GM18519 (cell line): ENCODE data around the gene PLPP1.

ENCODE experiments used
- ATAC-seq: cut with Tn5 transposase; IDR thresholded peaks from one replicate; pipeline ENCODE4 v1.9.1; 2021; ENCODE audit warnings: mild to moderate bottlenecking, moderate library complexity; ENCODE audit not compliant: unreplicated experiment, low FRiP score

Gene PLPP1

GRCh38 chr5:55454282-55454681 is 80.5 kb downstream of the PLPP1 start:
- no peak for ATAC-seq

GRCh38 chr5:55453211-55453610 is 81.6 kb downstream of the PLPP1 start:
- ATAC-seq = no peak

- no peak for ATAC-seq
These were observed 82.8 kb downstream of the PLPP1 start for GRCh38 chr5:55451976-55452375.

GRCh38 chr5:55450050-55450765 is 84.6 kb downstream of the PLPP1 start:
- ATAC-seq = no peak

GRCh38 chr5:55446640-55447351 is 88.0 kb downstream of the PLPP1 start:
- ATAC-seq = no peak

GRCh38 chr5:55445791-55446190 is 89.0 kb downstream of the PLPP1 start:
- ATAC-seq = no peak

GRCh38 chr5:55441954-55442353 is 92.8 kb downstream of the PLPP1 start:
- ATAC-seq = no peak

- ATAC-seq = no peak
These were observed 93.5 kb downstream of the PLPP1 start for GRCh38 chr5:55441107-55441771.

- no peak for ATAC-seq
These were observed 94.5 kb downstream of the PLPP1 start for GRCh38 chr5:55440188-55440646.

- ATAC-seq = no peak
These were observed 95.8 kb downstream of the PLPP1 start for GRCh38 chr5:55438998-55439397.

- ATAC-seq = no peak
These were observed 96.9 kb downstream of the PLPP1 start for GRCh38 chr5:55437859-55438206.

- no peak for ATAC-seq
These were observed 97.3 kb downstream of the PLPP1 start for GRCh38 chr5:55437452-55437851.

- no peak for ATAC-seq
These were observed 102.2 kb downstream of the PLPP1 start for GRCh38 chr5:55432549-55432948.

GRCh38 chr5:55429613-55430253 is 105.0 kb downstream of the PLPP1 start:
- ATAC-seq = no peak

- ATAC-seq = no peak
These were observed 105.5 kb downstream of the PLPP1 start for GRCh38 chr5:55429221-55429612.

- no peak for ATAC-seq
These were observed 107.6 kb downstream of the PLPP1 start for GRCh38 chr5:55427157-55427556.

GRCh38 chr5:55426455-55426854 is 108.3 kb downstream of the PLPP1 start:
- ATAC-seq = no peak

- ATAC-seq = no peak
These were observed 113.7 kb downstream of the PLPP1 start for GRCh38 chr5:55421074-55421529.

GRCh38 chr5:55418994-55419968 is 115.5 kb downstream of the PLPP1 start:
- ATAC-seq = no peak

- no peak for ATAC-seq
These were observed 118.5 kb downstream of the PLPP1 start for GRCh38 chr5:55416306-55416705.
